ENCODE data around the gene LGALS7B.

DNA sequence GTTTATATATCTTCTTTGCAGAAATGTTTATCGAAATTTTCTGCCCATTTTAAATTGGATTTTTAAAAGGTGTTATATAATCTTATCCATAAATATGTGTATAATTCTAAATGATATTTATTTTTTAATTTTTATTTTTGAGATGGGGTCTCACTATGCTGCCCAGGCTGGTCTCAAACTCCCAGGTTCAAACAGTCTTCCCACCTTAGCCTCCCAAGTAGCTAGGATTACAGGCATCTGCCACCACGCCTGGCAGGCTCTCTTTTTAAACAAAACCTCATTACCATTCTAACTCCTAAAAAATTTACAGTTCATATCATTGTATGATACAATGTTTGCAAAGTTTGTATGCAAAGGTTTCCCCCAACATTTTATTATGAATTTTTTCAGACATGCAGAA is 7.2 kb downstream of the LGALS7B start:
- TF ChIP-seq, protein P1, sequence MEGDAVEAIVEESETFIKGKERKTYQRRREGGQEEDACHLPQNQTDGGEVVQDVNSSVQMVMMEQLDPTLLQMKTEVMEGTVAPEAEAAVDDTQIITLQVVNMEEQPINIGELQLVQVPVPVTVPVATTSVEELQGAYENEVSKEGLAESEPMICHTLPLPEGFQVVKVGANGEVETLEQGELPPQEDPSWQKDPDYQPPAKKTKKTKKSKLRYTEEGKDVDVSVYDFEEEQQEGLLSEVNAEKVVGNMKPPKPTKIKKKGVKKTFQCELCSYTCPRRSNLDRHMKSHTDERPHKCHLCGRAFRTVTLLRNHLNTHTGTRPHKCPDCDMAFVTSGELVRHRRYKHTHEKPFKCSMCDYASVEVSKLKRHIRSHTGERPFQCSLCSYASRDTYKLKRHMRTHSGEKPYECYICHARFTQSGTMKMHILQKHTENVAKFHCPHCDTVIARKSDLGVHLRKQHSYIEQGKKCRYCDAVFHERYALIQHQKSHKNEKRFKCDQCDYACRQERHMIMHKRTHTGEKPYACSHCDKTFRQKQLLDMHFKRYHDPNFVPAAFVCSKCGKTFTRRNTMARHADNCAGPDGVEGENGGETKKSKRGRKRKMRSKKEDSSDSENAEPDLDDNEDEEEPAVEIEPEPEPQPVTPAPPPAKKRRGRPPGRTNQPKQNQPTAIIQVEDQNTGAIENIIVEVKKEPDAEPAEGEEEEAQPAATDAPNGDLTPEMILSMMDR (IDR thresholded peaks at IDR 0.05), result no peak
- TF ChIP-seq EZH2 (IDR thresholded peaks at IDR 0.05; ENCODE audit: borderline replicate concordance, insufficient read depth, low read depth, low read length, poor library complexity, severe bottlenecking), result no peak

Data from B cell (primary cell).